Inflammatory macrophage (primary cell): ENCODE data around the gene AUTS2.
A peak's percentile ranks its signal among the peaks of the same experiment; 100 is the strongest.

Experiments
- DNase-seq, 2 donors: peaks; one replicate each; pipeline ENCODE4 v3.0.0-alpha.2; 2020 to 2022

The AUTS2 gene

GRCh38 chr7:70406186-70406949 lies 808.1 kb downstream of the AUTS2 start:
- DNase-seq: no peak

DNA sequence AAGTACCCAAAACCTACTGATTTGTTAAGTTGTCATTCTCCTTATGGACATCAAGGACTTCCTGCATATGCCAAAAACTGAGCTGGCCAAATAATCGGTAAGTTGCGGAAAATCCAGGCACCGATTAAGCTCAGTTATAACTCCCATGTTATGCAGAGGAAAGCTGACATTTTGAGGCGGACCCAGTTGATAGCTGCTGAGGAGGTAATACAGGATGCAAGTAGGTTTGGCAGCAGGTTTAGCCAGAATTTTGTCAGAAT lies 808.6 kb downstream of the AUTS2 start:
- DNase-seq: no peak

DNA sequence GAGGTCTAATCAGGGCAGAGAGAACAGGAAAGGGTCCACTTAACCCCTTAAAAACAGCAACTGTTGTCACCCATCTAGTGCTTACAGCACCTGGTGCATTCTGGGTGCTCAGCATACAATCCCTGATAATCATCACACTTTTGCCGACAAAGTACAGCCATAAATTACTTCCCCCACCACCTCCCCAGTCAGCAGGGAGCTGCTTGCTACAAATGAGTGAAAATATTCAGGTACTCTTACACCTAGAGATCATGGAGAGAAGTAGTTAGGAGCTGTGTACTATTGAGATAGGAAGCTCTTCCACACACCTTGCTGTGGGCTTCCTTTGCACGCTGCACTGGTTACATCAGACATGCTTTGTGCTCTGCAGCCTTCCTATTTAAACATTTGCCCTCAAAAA lies 810.2 kb downstream of the AUTS2 start:
- DNase-seq: no peak

- DNase-seq: no peak
Observed at GRCh38 chr7:70408891-70409290, 810.6 kb downstream of the AUTS2 start.

DNA sequence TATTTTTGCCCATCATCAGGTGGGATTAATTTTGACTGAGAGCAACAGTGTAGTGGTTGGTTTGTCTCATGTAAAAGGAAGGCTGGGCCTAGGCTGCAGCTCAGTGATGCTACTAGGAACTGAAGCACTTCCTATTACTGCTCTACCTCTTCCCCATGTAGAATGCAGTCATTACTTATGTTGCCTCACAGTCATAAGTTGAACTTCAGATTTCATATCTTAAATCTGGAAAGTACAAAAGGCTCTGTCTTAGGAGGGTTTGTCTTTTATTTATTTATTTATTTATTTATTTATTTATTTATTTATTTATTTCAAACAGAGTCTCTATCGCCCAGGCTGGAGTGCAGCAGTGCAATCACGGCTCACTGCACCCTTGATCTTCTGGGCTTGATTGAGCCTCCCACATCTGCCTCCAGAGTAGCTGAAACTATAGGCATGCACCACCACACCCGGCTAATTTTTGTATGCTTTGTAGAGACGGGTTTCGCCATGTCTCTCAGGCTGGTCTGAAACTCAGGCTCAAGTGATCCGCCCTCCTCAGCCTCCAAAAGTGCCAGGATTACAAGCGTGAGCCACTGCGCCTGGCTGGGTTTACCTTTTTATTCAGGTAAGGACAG lies 812.0 kb downstream of the AUTS2 start:
- peak in 1 of 2 donors; percentile 3 for DNase-seq

DNA sequence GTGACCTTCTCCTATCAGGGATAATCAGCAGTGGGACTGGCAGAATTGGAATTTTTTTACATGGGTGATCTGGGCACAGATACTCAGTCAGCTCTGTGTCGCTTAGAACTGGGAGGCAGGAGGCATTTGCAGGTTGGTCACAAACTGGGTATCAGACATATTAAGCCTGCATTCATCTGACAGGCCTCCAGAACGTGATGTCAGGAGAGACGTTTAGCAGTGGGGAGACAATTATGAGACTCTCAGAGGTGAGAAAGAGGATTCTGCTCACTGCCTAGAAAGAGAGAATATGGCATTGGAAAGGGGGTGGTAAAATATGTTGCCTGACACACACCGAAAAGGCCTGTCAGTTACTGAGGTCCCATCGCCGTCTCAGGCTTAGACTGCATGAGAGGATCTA lies 816.1 kb downstream of the AUTS2 start:
- DNase-seq: no peak

- no peak for DNase-seq
Observed at GRCh38 chr7:70415179-70415972, 817.1 kb downstream of the AUTS2 start.

DNA sequence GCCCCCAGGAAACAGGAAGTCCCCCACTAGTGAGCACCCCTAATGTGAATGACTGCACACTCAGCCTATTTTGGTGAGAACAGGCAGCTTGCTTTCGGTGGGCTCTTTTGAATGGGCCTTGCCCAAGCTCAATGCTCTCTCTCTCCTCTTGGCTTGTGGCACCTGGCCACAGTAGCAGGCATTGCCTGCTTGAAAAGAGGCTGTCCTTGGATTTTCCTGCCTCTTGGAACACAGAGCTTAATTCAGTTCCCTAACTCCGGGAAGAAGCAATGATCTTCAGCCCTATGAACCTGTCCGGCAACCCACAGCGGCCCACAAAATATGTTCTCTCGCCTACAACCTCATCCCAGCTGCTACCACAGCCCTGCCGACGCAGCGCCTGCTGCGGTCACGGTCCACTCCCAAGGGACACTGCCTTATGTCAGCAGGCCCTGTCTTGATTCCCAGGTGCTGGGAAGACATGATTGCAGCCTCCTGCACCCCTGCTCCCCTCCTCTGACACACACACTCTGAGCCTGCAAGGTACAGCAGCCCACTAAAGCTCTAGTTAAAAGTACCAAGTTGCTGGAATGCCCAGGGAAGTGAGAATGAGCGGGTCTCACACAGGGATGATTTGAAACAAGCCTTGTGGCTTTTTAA lies 818.2 kb downstream of the AUTS2 start:
- no peak for DNase-seq

DNA sequence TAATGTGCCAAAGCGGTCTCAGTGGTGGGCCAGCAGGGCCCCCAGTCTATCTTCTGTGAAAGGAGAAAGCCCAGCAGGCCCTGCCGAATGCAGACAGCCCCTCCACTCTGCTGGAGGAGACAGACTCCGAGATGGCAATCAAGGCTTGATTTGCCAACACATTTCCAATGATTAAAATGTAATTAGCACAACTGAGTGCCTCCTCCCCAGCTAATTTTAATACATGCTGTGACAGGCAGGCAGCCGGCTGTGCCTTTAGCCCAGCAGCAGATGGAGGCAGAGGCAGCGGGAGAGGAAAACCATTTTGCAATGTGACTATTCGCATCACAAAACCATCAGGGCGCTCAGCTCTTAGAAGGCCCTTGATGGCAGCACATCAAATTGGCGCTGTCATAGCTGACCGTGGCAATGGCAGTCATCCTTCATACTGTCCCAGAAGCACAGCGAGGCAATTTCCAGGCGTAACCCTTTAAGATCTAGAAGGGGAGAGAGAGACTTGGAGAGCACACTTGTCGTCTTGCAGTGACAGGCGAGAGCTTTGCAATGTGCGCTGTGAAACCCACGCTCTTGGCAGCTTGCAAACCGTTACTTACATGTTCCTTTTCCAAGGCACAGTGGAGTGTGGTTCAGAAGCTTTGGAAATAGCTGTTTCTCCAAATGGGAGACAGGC lies 818.8 kb downstream of the AUTS2 start:
- DNase-seq: no peak

GRCh38 chr7:70419526-70420380 lies 821.5 kb downstream of the AUTS2 start:
- DNase-seq: no peak

DNA sequence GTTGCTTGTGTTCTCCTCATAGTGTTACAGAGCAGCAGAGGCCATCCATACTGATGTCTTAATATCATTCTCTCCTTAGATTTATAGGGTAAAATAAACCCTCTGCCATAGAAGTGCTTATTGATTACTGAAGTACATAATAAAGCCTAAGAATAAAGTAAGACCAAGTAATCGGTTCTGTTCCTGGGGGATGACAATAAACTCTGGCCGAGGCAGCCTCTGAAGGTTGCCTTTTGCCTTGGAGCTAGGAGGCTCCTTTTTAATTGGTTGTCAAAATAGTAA lies 822.0 kb downstream of the AUTS2 start:
- DNase-seq: no peak

DNA sequence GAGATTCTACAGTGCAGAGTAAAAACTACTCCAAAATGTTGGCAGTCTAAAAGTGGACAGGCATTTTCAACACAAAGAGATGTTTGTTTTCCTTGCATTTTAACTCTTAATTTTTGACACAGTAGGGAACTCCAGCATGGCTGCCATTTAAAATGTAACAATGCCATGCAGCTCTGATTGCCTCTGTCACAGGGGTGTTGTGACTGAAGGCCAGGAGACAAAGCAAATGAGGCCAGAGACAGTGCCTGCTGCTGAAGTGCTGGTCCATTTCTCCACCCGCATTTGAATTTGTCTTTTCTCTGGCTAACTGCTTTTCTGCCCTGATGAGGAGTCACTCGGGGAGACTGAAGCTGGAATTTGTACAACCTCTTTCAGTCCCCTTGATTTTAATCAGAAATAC lies 823.0 kb downstream of the AUTS2 start:
- no peak for DNase-seq

- no peak for DNase-seq
Observed at GRCh38 chr7:70426249-70426880, 828.1 kb downstream of the AUTS2 start.

- no peak for DNase-seq
Observed at GRCh38 chr7:70432567-70433001, 834.3 kb downstream of the AUTS2 start.

DNA sequence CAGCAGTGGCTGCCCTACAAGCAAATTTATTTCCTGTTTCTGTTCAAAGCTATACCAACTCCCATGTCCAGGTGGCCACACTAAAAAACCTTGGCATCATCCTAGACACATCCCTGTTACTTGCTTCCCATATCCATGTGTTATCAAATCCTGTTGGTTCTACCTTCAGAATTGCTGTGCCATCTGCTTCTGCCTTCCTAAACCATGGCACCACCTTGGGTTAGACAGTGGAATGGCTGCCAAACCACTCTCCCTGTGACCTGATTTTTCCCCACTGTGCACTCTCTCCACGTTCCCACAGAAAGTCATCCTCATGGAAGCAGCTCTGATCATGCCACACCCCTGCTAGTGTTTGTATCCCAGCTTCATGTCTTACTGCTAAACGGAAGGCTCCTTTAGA lies 836.1 kb downstream of the AUTS2 start:
- no peak for DNase-seq

- no peak for DNase-seq
Observed at GRCh38 chr7:70434821-70435220, 836.5 kb downstream of the AUTS2 start.

- no peak for DNase-seq
Observed at GRCh38 chr7:70435634-70436033, 837.4 kb downstream of the AUTS2 start.

GRCh38 chr7:70436790-70437350 lies 838.6 kb downstream of the AUTS2 start:
- no peak for DNase-seq

- DNase-seq: no peak
Observed at GRCh38 chr7:70439651-70440050, 841.4 kb downstream of the AUTS2 start.

- no peak for DNase-seq
Observed at GRCh38 chr7:70446448-70447143, 848.3 kb downstream of the AUTS2 start.
